K562 (cell line): ENCODE data around the gene ST3GAL3. TPM values are rescaled to one million over a fixed set of nuclear protein-coding genes. Genes with fewer than 3 reads are reported as not detected.
A peak's percentile ranks its signal among the peaks of the same experiment; 100 is the strongest.

Source experiments
- COPS2 ChIP-seq: fragments of 450-650 bp; conservative IDR thresholded peaks from 2 replicates; pipeline ENCODE4 v1.6.1; 2016; ENCODE audit warnings: mild to moderate bottlenecking, moderate library complexity
- HBP1 ChIP-seq: fragments of 450-650 bp; formaldehyde crosslinking; IDR thresholded peaks from 2 replicates; pipeline ENCODE4 v1.4.0; 2022; ENCODE audit warnings: missing genetic modification characterization
- NFE2 ChIP-seq: IDR thresholded peaks from 2 replicates; pipeline ENCODE4 v1.6.1; 2014; ENCODE audit warnings: antibody characterized with exemption, low read depth
- NR4A1 ChIP-seq, 2 experiments: fragments of 250-450 bp in 1 of 2; fragments of 450-650 bp in 1 of 2; sonication (Bioruptor Pico) in 1 of 2; IDR thresholded peaks; 2 replicates each; pipeline versions ENCODE4 v1.4.0 to v1.6.1; 2016 to 2020; ENCODE audit warnings: mild to moderate bottlenecking in 2 of 2, missing compliant biosample characterization in 1 of 2, missing genetic modification characterization in 1 of 2, moderate library complexity in 1 of 2
- PCBP2 ChIP-seq: fragments of 200-400 bp; formaldehyde crosslinking; IDR thresholded peaks from 2 replicates; pipeline ENCODE4 v1.6.1; 2018; ENCODE audit warnings: low read length, low read depth, mild to moderate bottlenecking, moderate library complexity; ENCODE audit not compliant: poor library complexity, severe bottlenecking
- RAD51 ChIP-seq: fragments of 450-650 bp; IDR thresholded peaks from 2 replicates; pipeline ENCODE4 v1.7.1; 2016; ENCODE audit warnings: low read depth, mild to moderate bottlenecking, borderline replicate concordance
- SIN3B ChIP-seq: fragments of 450-650 bp; IDR thresholded peaks from 2 replicates; pipeline ENCODE4 v1.6.1; 2017; ENCODE audit warnings: low read depth, mild to moderate bottlenecking, moderate library complexity
- SMARCA4 ChIP-seq: fragments of 450-650 bp; IDR thresholded peaks from 2 replicates; pipeline ENCODE4 v1.6.1; 2016
- SMARCC2 ChIP-seq: fragments of 450-650 bp; IDR thresholded peaks from 2 replicates; pipeline ENCODE4 v1.6.1; 2017; ENCODE audit warnings: antibody characterized with exemption, moderate library complexity, mild to moderate bottlenecking, low read depth
- THRAP3 ChIP-seq: fragments of 450-650 bp; IDR thresholded peaks from 2 replicates; pipeline ENCODE4 v1.6.1; 2016; ENCODE audit warnings: mild to moderate bottlenecking, inconsistent platforms, borderline replicate concordance
- TRIM24 ChIP-seq, 2 experiments: fragments of 450-650 bp; IDR thresholded peaks; 2 replicates each; pipeline ENCODE4 v1.6.1; 2016
- VEZF1 ChIP-seq: fragments of 200-800 bp; sonication (Bioruptor generic); IDR thresholded peaks from 2 replicates; pipeline ENCODE4 v1.6.1; 2017; ENCODE audit warnings: missing genetic modification characterization, missing compliant biosample characterization
- YY1 ChIP-seq, 3 experiments: IDR thresholded peaks; 2 replicates each; pipeline ENCODE4 v1.6.1; 2011; ENCODE audit warnings: low read length in 2 of 3, mild to moderate bottlenecking in 2 of 3, moderate library complexity in 2 of 3, borderline replicate concordance in 1 of 3, control low read depth in 1 of 3, low read depth in 1 of 3; ENCODE audit not compliant: insufficient read depth in 3 of 3, insufficient replicate concordance in 2 of 3, control insufficient read depth in 1 of 3, insufficient read length in 1 of 3; ENCODE audit errors: extremely low read depth in 1 of 3
- ZNF740 ChIP-seq, 3 experiments: fragments of 200-800 bp in 1 of 3; sonication (Bioruptor generic) in 1 of 3; sonication (generic) in 1 of 3; formaldehyde crosslinking in 1 of 3; IDR thresholded peaks; 2 replicates each; pipeline versions ENCODE4 v1.6.1 to v1.8.0; 2016 to 2022; ENCODE audit warnings: mild to moderate bottlenecking in 2 of 3, missing compliant biosample characterization in 2 of 3, missing genetic modification characterization in 2 of 3, missing genetic modification reagents in 1 of 3
- polyA plus RNA-seq, 8 experiments: library from polyadenylated mRNA; depleted of rRNA in 4 of 8; stranded (reverse) in 5 of 8; unstranded in 3 of 8; fragments of >200 nt; fragmentation: Nextera tagmentation in 2 of 8; fragmentation: Illumina TruSeq in 1 of 8; extraction: Ambion mirVana in 2 of 8; extraction: Trizol in 1 of 8; gene quantifications; 2 replicates each; pipeline versions ENCODE4 v1.2.1 to v1.2.3, GENCODE V29; 2011 to 2014; ENCODE audit warnings: inconsistent platforms in 1 of 8, missing spikeins in 1 of 8
- total RNA-seq, 7 experiments: library from RNA; depleted of rRNA in 6 of 7; stranded (reverse); fragments of >200 nt in 6 of 7; fragmentation: Illumina TruSeq in 2 of 7; extraction: Trizol in 2 of 7; gene quantifications; 2 replicates each; pipeline versions ENCODE4 v1.2.1 to v1.2.3, GENCODE V29; 2011 to 2021; ENCODE audit warnings: low replicate concordance in 1 of 7
- TF ChIP-seq, protein P1 (sequence below): fragments of 250-450 bp; sonication (Bioruptor Pico); IDR thresholded peaks from 2 replicates; pipeline ENCODE4 v1.4.0; 2020; ENCODE audit warnings: mild to moderate bottlenecking, moderate library complexity, borderline replicate concordance
- TF ChIP-seq, protein P2 (sequence below): sonication (generic); formaldehyde crosslinking; IDR thresholded peaks from 2 replicates; pipeline ENCODE4 v1.8.1; 2023; ENCODE audit warnings: mild to moderate bottlenecking, missing genetic modification reagents

ST3GAL3 gene
- total and polyA plus RNA-seq, 9 of the 15 experiments (the other 6 are each of a cell fraction or from before 2014, with no cell fraction given) = 1.2 to 18.9 (median 11.0) TPM

GRCh38 chr1:43934101-43934985 is 227.0 kb downstream of the ST3GAL3 start (continued):
- peak in 2 of 3 experiments; percentile 62 to 84 for TF ChIP-seq YY1 (IDR thresholded peaks at IDR 0.05; ENCODE audit: borderline replicate concordance in 1 of 3, control insufficient read depth in 1 of 3, extremely low read depth in 1 of 3, insufficient read depth in 3 of 3, insufficient read length in 1 of 3, insufficient replicate concordance in 2 of 3, low read depth in 1 of 3, low read length in 2 of 3)
- TF ChIP-seq SMARCA4 = no peak
- TF ChIP-seq SMARCC2 = no peak
- TF ChIP-seq THRAP3 = no peak
- TF ChIP-seq COPS2 = no peak
- TF ChIP-seq TRIM24 (IDR thresholded peaks at IDR 0.05) = 0 out of 4 replicates have a peak, but pooled peaks of 1 of the 2 experiments have one; percentile 11
- TF ChIP-seq ZNF740 (CRISPR knock-in tag; IDR thresholded peaks at IDR 0.05) = peak; percentile 12; the same call in 1 of the 2 replicates
- TF ChIP-seq ZNF740 (tag; IDR thresholded peaks at IDR 0.05) = no peak
- TF ChIP-seq SIN3B = no peak
- no peak for TF ChIP-seq PCBP2
- TF ChIP-seq RAD51 = no peak
- TF ChIP-seq, protein P1, sequence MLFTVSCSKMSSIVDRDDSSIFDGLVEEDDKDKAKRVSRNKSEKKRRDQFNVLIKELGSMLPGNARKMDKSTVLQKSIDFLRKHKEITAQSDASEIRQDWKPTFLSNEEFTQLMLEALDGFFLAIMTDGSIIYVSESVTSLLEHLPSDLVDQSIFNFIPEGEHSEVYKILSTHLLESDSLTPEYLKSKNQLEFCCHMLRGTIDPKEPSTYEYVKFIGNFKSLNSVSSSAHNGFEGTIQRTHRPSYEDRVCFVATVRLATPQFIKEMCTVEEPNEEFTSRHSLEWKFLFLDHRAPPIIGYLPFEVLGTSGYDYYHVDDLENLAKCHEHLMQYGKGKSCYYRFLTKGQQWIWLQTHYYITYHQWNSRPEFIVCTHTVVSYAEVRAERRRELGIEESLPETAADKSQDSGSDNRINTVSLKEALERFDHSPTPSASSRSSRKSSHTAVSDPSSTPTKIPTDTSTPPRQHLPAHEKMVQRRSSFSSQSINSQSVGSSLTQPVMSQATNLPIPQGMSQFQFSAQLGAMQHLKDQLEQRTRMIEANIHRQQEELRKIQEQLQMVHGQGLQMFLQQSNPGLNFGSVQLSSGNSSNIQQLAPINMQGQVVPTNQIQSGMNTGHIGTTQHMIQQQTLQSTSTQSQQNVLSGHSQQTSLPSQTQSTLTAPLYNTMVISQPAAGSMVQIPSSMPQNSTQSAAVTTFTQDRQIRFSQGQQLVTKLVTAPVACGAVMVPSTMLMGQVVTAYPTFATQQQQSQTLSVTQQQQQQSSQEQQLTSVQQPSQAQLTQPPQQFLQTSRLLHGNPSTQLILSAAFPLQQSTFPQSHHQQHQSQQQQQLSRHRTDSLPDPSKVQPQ (CRISPR knock-in tag) = no peak
- no peak; the same call in 1 of the 2 replicates for TF ChIP-seq VEZF1 (CRISPR knock-in tag)
- no peak for TF ChIP-seq NFE2
- TF ChIP-seq NR4A1 (CRISPR knock-in tag; IDR thresholded peaks at IDR 0.05) = no peak
- TF ChIP-seq NR4A1 (tag; IDR thresholded peaks at IDR 0.05) = no peak
- TF ChIP-seq, protein P2, sequence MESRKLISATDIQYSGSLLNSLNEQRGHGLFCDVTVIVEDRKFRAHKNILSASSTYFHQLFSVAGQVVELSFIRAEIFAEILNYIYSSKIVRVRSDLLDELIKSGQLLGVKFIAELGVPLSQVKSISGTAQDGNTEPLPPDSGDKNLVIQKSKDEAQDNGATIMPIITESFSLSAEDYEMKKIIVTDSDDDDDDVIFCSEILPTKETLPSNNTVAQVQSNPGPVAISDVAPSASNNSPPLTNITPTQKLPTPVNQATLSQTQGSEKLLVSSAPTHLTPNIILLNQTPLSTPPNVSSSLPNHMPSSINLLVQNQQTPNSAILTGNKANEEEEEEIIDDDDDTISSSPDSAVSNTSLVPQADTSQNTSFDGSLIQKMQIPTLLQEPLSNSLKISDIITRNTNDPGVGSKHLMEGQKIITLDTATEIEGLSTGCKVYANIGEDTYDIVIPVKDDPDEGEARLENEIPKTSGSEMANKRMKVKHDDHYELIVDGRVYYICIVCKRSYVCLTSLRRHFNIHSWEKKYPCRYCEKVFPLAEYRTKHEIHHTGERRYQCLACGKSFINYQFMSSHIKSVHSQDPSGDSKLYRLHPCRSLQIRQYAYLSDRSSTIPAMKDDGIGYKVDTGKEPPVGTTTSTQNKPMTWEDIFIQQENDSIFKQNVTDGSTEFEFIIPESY (CRISPR knock-in tag) = no peak; the same call in 1 of the 2 replicates
- TF ChIP-seq HBP1 (CRISPR knock-in tag) = no peak
